Smooth muscle cell of the brain vasculature (primary cell): ENCODE data around the gene CASKIN2.

Experiments
- DNase-seq: peaks from one replicate; pipeline ENCODE4 v3.0.0-alpha.2; 2012; ENCODE audit warnings: low read depth, low spot score

Gene CASKIN2

GRCh38 chr17:75546181-75546580 lies 30.8 kb upstream of the CASKIN2 start:
- no peak for DNase-seq

DNA sequence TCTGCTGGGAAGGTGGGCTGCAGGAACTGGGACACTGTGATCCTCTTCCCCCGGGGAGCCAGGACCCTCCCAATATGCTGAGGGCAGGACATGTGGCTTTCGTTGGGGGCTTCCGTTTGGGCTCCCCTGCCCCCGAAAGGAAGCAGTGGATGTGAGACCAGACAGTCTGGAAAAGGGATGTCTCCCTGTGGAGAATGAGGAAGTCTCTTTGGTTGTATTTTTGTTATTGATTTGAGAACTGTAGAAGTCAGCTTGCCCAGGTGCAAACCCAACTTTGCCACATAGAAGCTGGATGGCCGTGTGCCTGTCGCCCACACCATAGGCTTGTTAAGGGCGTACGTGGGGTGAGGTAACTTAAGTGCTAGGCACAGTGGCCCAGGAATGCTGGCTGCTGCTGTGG lies 28.9 kb upstream of the CASKIN2 start:
- no peak for DNase-seq

- no peak for DNase-seq
Observed at GRCh38 chr17:75542728-75543336, 27.5 kb upstream of the CASKIN2 start.

GRCh38 chr17:75542229-75542628 lies 26.9 kb upstream of the CASKIN2 start:
- no peak for DNase-seq

GRCh38 chr17:75540923-75541503 lies 25.7 kb upstream of the CASKIN2 start:
- DNase-seq = no peak

- DNase-seq = no peak
Observed at GRCh38 chr17:75539967-75540729, 24.8 kb upstream of the CASKIN2 start.

- DNase-seq = no peak
Observed at GRCh38 chr17:75536366-75536765, 21.0 kb upstream of the CASKIN2 start.

- no peak for DNase-seq
Observed at GRCh38 chr17:75535871-75536270, 20.5 kb upstream of the CASKIN2 start.

GRCh38 chr17:75535119-75535537 lies 19.8 kb upstream of the CASKIN2 start:
- DNase-seq = no peak

DNA sequence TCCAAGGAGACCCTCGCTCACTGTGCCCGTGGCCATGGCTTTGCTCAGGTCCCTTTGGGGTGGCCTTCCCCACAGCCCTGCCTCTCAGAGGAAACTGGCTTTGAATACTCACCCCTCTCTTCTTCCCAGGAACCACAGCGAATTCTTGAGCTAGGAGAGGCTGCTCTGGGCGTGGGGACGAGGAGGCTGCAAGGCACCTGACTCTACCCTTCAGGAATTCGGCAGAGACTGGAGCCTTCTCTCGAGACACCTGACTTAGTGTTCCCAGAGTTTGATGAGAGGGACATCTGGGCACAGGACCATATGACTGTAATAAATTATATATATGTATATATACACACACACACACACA lies 16.4 kb upstream of the CASKIN2 start:
- DNase-seq = no peak

- no peak for DNase-seq
Observed at GRCh38 chr17:75530837-75531720, 15.7 kb upstream of the CASKIN2 start.

GRCh38 chr17:75526555-75527270 lies 11.4 kb upstream of the CASKIN2 start:
- DNase-seq = no peak

- no peak for DNase-seq
Observed at GRCh38 chr17:75525806-75526554, 10.6 kb upstream of the CASKIN2 start.

- no peak for DNase-seq
Observed at GRCh38 chr17:75524970-75525805, 9.9 kb upstream of the CASKIN2 start, which contains the start of gene LLGL2. TSS of gene LLGL2 (plus strand) at chr17:75525697. CDS start at chr17:75543427, 17,730 bp downstream.

GRCh38 chr17:75524269-75524969 lies 9.1 kb upstream of the CASKIN2 start:
- no peak for DNase-seq

DNA sequence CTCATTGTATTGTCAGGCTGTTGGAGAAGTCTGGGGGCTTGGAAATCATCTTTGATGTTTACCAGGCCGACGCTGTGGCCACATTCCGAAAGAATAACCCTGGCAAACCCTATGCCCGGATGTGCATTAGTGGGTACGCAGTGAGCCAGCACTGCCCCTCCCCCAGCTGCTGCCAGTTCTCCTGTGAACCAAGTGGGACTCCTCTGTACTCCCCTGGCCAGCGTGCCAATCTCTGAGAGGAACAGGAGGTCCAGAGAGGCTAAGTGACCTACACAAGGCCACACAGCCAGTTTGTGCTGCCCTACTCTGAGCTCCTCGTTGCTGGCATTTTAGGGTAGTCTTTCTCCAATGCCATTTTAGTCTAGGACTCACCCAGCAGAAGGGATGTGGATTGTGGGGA lies 8.3 kb upstream of the CASKIN2 start:
- DNase-seq = no peak

DNA sequence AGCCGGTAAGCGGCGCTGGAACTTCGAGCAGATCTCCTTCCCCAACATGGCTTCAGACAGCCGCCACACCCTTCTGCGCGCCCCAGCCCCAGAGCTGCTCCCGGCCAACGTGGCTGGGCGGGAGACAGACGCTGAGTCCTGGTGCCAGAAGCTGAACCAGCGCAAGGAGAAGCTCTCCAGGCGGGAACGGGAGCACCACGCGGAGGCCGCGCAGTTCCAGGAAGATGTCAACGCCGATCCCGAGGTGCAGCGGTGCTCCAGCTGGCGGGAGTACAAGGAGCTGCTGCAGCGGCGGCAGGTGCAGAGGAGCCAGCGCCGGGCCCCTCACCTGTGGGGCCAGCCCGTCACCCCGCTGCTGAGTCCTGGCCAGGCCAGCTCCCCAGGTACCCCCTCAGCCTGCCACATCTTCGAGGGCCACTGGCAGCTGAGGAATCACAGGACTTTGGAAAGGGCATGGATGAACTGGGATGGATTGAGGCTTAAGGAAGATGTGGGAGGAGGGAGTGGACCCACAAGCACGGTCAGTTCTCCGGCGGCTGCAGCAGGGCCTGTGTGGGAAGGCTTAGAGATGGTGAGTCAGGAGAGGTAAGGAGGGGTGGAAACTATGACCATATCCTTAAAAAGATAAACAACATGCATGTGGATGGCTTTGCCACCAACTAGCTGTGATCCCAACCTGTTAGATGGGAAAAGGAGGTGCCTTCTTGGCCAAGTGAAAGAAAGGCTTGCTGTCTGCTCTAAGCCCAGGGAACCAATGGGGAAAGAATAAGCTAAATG lies 6.8 kb upstream of the CASKIN2 start:
- DNase-seq = no peak

GRCh38 chr17:75521290-75521689 lies 6.0 kb upstream of the CASKIN2 start:
- no peak for DNase-seq
